H9 (cell line): Measurements from ENCODE around the gene RTN1. TPM values are rescaled to one million over a fixed set of nuclear protein-coding genes. Genes with fewer than 3 reads are reported as not detected.

Experiments
- DNase-seq: peaks from one replicate; pipeline ENCODE4 v3.0.0-alpha.2; 2017
- H2AFZ ChIP-seq: one replicate; pipeline ENCODE4 v1.6.1; 2013; ENCODE audit warnings: mild to moderate bottlenecking, low read length, control low read depth, moderate library complexity
- H2AK5ac ChIP-seq: 2 replicates; pipeline ENCODE4 v1.6.1; 2013; ENCODE audit warnings: low read length, control low read depth, mixed read lengths; ENCODE audit not compliant: insufficient read length
- H2BK120ac ChIP-seq: one replicate; pipeline ENCODE4 v1.6.1; 2013; ENCODE audit warnings: low read depth, mild to moderate bottlenecking, low read length, control low read depth, inconsistent platforms; ENCODE audit not compliant: poor library complexity, severe bottlenecking
- H2BK12ac ChIP-seq: 2 replicates; pipeline ENCODE4 v1.6.1; 2013; ENCODE audit warnings: low read length, control low read depth, mixed read lengths, low read depth; ENCODE audit not compliant: insufficient read length
- H2BK15ac ChIP-seq: 2 replicates; pipeline ENCODE4 v1.6.1; 2013; ENCODE audit warnings: low read depth, low read length, control low read depth
- H2BK20ac ChIP-seq: one replicate; pipeline ENCODE4 v1.6.1; 2013; ENCODE audit warnings: low read depth, mild to moderate bottlenecking, low read length, control low read depth, inconsistent platforms; ENCODE audit not compliant: poor library complexity, severe bottlenecking
- H2BK5ac ChIP-seq: 2 replicates; pipeline ENCODE4 v1.6.1; 2013; ENCODE audit warnings: low read length, control low read depth, mixed read lengths; ENCODE audit not compliant: insufficient read length
- H3K14ac ChIP-seq: 2 replicates; pipeline ENCODE4 v1.6.1; 2013; ENCODE audit warnings: low read length, control low read depth; ENCODE audit not compliant: insufficient read depth
- H3K18ac ChIP-seq: 2 replicates; pipeline ENCODE4 v1.6.1; 2013; ENCODE audit warnings: low read depth, mild to moderate bottlenecking, mixed read lengths, low read length, control low read depth; ENCODE audit not compliant: insufficient read length
- H3K23ac ChIP-seq: 2 replicates; pipeline ENCODE4 v1.6.1; 2013; ENCODE audit warnings: low read length, control low read depth, mixed read lengths, low read depth; ENCODE audit not compliant: insufficient read length
- H3K23me2 ChIP-seq: 2 replicates; pipeline ENCODE4 v1.6.1; 2013; ENCODE audit warnings: low read depth, mild to moderate bottlenecking, mixed read lengths, low read length, control low read depth; ENCODE audit not compliant: insufficient read length, poor library complexity, severe bottlenecking
- H3K27ac ChIP-seq: 2 replicates; pipeline ENCODE4 v1.5.1; 2013; ENCODE audit warnings: low read length, control low read depth, mixed read lengths, low read depth; ENCODE audit not compliant: insufficient read length
- H3K27me3 ChIP-seq: 2 replicates; pipeline ENCODE4 v1.6.1; 2013; ENCODE audit warnings: low read length, control low read depth, inconsistent platforms; ENCODE audit not compliant: insufficient read depth
- H3K4ac ChIP-seq: 2 replicates; pipeline ENCODE4 v1.6.1; 2013; ENCODE audit warnings: low read depth, mild to moderate bottlenecking, control low read depth, inconsistent platforms, low read length, moderate library complexity
- H3K4me1 ChIP-seq: 2 replicates; pipeline ENCODE4 v1.6.1; 2013; ENCODE audit warnings: low read length, control low read depth, inconsistent platforms; ENCODE audit not compliant: insufficient read depth
- H3K4me2 ChIP-seq: 2 replicates; pipeline ENCODE4 v1.6.1; 2013; ENCODE audit warnings: low read length, control low read depth, mixed read lengths; ENCODE audit not compliant: insufficient read length, insufficient read depth
- H3K56ac ChIP-seq: 2 replicates; pipeline ENCODE4 v1.6.1; 2013; ENCODE audit warnings: low read depth, mild to moderate bottlenecking, mixed read lengths, low read length, control low read depth; ENCODE audit not compliant: insufficient read length
- H3K79me1 ChIP-seq: 2 replicates; pipeline ENCODE4 v1.6.1; 2013; ENCODE audit warnings: low read depth, mild to moderate bottlenecking, moderate library complexity, low read length, control low read depth, inconsistent platforms; ENCODE audit not compliant: insufficient read depth, poor library complexity, severe bottlenecking
- H3K79me2 ChIP-seq: 2 replicates; pipeline ENCODE4 v1.6.1; 2013; ENCODE audit warnings: low read length, control low read depth, inconsistent platforms; ENCODE audit not compliant: insufficient read depth
- H3K9ac ChIP-seq: 2 replicates; pipeline ENCODE4 v1.6.1; 2013; ENCODE audit warnings: low read length, control low read depth, mixed read lengths; ENCODE audit not compliant: insufficient read length; ENCODE audit errors: extremely low read depth
- H3K9me3 ChIP-seq: one replicate; pipeline ENCODE4 v1.6.1; 2013; ENCODE audit warnings: low read depth, low read length, inconsistent platforms; ENCODE audit not compliant: control insufficient read depth
- H3T11ph ChIP-seq: one replicate; pipeline ENCODE4 v1.6.1; 2013; ENCODE audit warnings: mild to moderate bottlenecking, low read length, control low read depth, inconsistent platforms
- H4K20me1 ChIP-seq: one replicate; pipeline ENCODE4 v1.6.1; 2013; ENCODE audit not compliant: control insufficient read depth, insufficient read length, insufficient read depth
- H4K5ac ChIP-seq: 2 replicates; pipeline ENCODE4 v1.6.1; 2013; ENCODE audit warnings: low read depth, mild to moderate bottlenecking, mixed read lengths, low read length, control low read depth; ENCODE audit not compliant: insufficient read length
- H4K8ac ChIP-seq: replicated peaks from 2 replicates; pipeline ENCODE4 v1.6.1; 2013; ENCODE audit warnings: low read length, control low read depth, mixed read lengths, low read depth; ENCODE audit not compliant: insufficient read length
- H4K91ac ChIP-seq: 2 replicates; pipeline ENCODE4 v1.6.1; 2013; ENCODE audit warnings: low read depth, mild to moderate bottlenecking, moderate library complexity, mixed read lengths, low read length, control low read depth; ENCODE audit not compliant: insufficient read length
- H3K27ac Mint-ChIP-seq, 3 experiments: 2 replicates in 2 of 3; 3 replicates in 1 of 3; pipeline ENCODE4 v1.8.0; 2020 to 2021; ENCODE audit warnings: mixed read lengths in 3 of 3, mild to moderate bottlenecking in 1 of 3, moderate library complexity in 1 of 3
- H3K27me3 Mint-ChIP-seq: 2 replicates; pipeline ENCODE4 v1.8.0; 2021; ENCODE audit warnings: low read depth, mild to moderate bottlenecking, moderate library complexity, mixed read lengths
- H3K36me3 Mint-ChIP-seq, 3 experiments: 2 replicates in 2 of 3; 3 replicates in 1 of 3; pipeline ENCODE4 v1.8.0; 2020 to 2021; ENCODE audit warnings: low read depth in 3 of 3, mixed read lengths in 3 of 3; ENCODE audit not compliant: insufficient read depth in 1 of 3
- H3K4me1 Mint-ChIP-seq, 2 experiments: 2 replicates each; pipeline ENCODE4 v1.8.0; 2020; ENCODE audit warnings: mixed read lengths in 2 of 2
- H3K4me3 Mint-ChIP-seq, 2 experiments: 2 replicates in 1 of 2; 3 replicates in 1 of 2; pipeline ENCODE4 v1.8.0; 2020 to 2021; ENCODE audit warnings: mild to moderate bottlenecking in 2 of 2, mixed read lengths in 2 of 2, moderate library complexity in 1 of 2
- H3K9me3 Mint-ChIP-seq, 2 experiments: 2 replicates in 1 of 2; 3 replicates in 1 of 2; pipeline ENCODE4 v1.8.0; 2020; ENCODE audit warnings: mild to moderate bottlenecking in 2 of 2, mixed read lengths in 2 of 2, moderate library complexity in 1 of 2
- CTCF ChIP-seq: fragments of 200-600 bp; sonication (generic); conservative IDR thresholded peaks from 3 replicates; pipeline ENCODE4 v1.8.0; 2021; ENCODE audit warnings: antibody characterized with exemption, mild to moderate bottlenecking
- WGBS: extraction: QIAGEN DNeasy Blood & Tissue Kit; methylation state at CpG from one replicate; pipeline ENCODE4 v1.1.7; 2013; ENCODE audit warnings: missing lambda C conversion rate, low lambda C conversion rate, mixed read lengths; ENCODE audit not compliant: insufficient read length; ENCODE audit errors: extremely low coverage; 5-methylcytosine and 5-hydroxymethylcytosine counted together
- total RNA-seq: library from RNA; stranded (reverse); gene quantifications from 2 replicates; pipeline ENCODE4 v1.2.1, GENCODE V29; 2021

Gene RTN1
- total RNA-seq, 1 experiment from 2014 or later = 1.8 TPM

GRCh38 chr14:59848671-59849070 lies 21.9 kb downstream of the RTN1 start:
- Histone ChIP-seq H3K4me1 (no peaks in the 10 kb centered on the region), H3T11ph (no peak overlapping the region), H3K9me3 (no peaks in the 10 kb centered on the region), H3K27me3 (no peaks in the 10 kb centered on the region), H2BK15ac (no peak overlapping the region), H3K14ac (no peak overlapping the region), H2BK20ac (no peak overlapping the region), H3K23me2 (no peaks in the 10 kb centered on the region), H3K23ac (no peak overlapping the region), H3K27ac (no peak overlapping the region), H2BK120ac (no peak overlapping the region), H3K9ac (no peak overlapping the region), H3K79me2 (no peaks in the 10 kb centered on the region), H3K18ac (no peak overlapping the region), H4K8ac (no peak overlapping the region), H2AK5ac (no peak overlapping the region), H3K4ac (no peak overlapping the region), H3K56ac (no peak overlapping the region), H4K20me1 (no peaks in the 10 kb centered on the region), H3K79me1 (no peaks in the 10 kb centered on the region), H2BK12ac (no peak overlapping the region), H4K91ac (no peak overlapping the region), H2AFZ (no peak overlapping the region), H4K5ac (no peak overlapping the region), H2BK5ac (no peak overlapping the region), H3K4me2 (no peak overlapping the region)
- Mint-ChIP-seq H3K9me3 (no peaks in the 10 kb centered on the region), H3K27me3 (no peaks in the 10 kb centered on the region), H3K36me3 (no peaks in the 10 kb centered on the region), H3K4me1 (no peaks in the 10 kb centered on the region), H3K4me3 (no peak overlapping the region), H3K27ac (no peak overlapping the region)
- DNase-seq = no peak
- no CpG with 5 or more reads among the region's 3 CpGs for WGBS
- TF ChIP-seq CTCF = no peak
